Measurements from ENCODE around the gene KIF16B. TPM values are rescaled to one million over a fixed set of nuclear protein-coding genes. Genes with fewer than 3 reads are reported as not detected.

Gene KIF16B
- total and polyA plus RNA-seq, 2 of the 13 experiments (the other 11 are each of a cell fraction or from before 2014, with no cell fraction given), result 6.9 to 18.0 TPM

DNA sequence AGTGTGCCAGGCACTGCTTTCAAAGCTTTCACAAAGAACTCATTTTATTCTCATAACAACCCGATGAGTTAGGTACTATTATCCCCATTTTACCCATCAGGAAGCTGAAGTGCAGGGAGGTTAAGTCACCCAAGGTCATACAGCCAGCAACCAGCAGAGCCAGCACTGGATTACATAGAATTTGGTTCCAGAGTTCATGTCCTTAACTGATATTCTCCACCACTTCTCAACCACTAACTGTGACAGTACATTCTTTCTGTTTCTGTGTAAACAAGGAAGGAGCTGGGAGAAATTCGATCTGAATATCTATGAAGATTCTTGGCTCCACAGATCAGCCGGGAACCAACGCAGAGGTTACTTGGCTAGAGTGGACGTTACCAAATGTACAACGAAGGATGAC lies 98.0 kb downstream of the KIF16B start (continued):
- peak; percentile 40; the same call in 1 of the 2 replicates for TF ChIP-seq SKIL (CRISPR knock-in tag; IDR thresholded peaks at IDR 0.05; ENCODE audit: borderline replicate concordance)
- no peak for TF ChIP-seq PAF1 (CRISPR knock-in tag; IDR thresholded peaks at IDR 0.05)
- TF ChIP-seq TBL1XR1 (IDR thresholded peaks at IDR 0.05; ENCODE audit: borderline replicate concordance, low read length, partially characterized antibody), result peak; percentile 88
- no peak for TF ChIP-seq ARNT (IDR thresholded peaks at IDR 0.05)
- no peak for TF ChIP-seq TCF7L2 (IDR thresholded peaks at IDR 0.05; ENCODE audit: low read depth, low read length)
- TF ChIP-seq, protein P1, sequence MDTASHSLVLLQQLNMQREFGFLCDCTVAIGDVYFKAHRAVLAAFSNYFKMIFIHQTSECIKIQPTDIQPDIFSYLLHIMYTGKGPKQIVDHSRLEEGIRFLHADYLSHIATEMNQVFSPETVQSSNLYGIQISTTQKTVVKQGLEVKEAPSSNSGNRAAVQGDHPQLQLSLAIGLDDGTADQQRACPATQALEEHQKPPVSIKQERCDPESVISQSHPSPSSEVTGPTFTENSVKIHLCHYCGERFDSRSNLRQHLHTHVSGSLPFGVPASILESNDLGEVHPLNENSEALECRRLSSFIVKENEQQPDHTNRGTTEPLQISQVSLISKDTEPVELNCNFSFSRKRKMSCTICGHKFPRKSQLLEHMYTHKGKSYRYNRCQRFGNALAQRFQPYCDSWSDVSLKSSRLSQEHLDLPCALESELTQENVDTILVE (CRISPR knock-in tag; IDR thresholded peaks at IDR 0.05), result 0 out of 2 replicates have a peak, but pooled peaks have one; percentile 38
- peak; percentile 80; the same call in 1 of the 2 replicates for TF ChIP-seq HMG20B (CRISPR knock-in tag; conservative IDR thresholded peaks at IDR 0.05)
- TF ChIP-seq NR2F2 (IDR thresholded peaks at IDR 0.05; ENCODE audit: borderline replicate concordance, low read depth), result peak; percentile 84; the same call in 1 of the 2 replicates
- peak; percentile 44; the same call in 1 of the 2 replicates for TF ChIP-seq SMARCE1 (IDR thresholded peaks at IDR 0.05; ENCODE audit: borderline replicate concordance)
- TF ChIP-seq SNAPC2 (CRISPR knock-in tag; IDR thresholded peaks at IDR 0.05), result no peak
- TF ChIP-seq GABPB1 (CRISPR knock-in tag; IDR thresholded peaks at IDR 0.05), result no peak
- 0 out of 2 replicates have a peak, but pooled peaks have one; percentile 27 for TF ChIP-seq SMAD3 (CRISPR knock-in tag; IDR thresholded peaks at IDR 0.05)
- TF ChIP-seq, protein P2, sequence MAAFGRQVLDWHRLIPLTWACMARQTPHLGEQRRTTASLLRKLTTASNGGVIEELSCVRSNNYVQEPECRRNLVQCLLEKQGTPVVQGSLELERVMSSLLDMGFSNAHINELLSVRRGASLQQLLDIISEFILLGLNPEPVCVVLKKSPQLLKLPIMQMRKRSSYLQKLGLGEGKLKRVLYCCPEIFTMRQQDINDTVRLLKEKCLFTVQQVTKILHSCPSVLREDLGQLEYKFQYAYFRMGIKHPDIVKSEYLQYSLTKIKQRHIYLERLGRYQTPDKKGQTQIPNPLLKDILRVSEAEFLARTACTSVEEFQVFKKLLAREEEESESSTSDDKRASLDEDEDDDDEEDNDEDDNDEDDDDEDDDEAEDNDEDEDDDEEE (CRISPR knock-in tag; IDR thresholded peaks at IDR 0.05), result no peak
- no peak for TF ChIP-seq NFRKB (IDR thresholded peaks at IDR 0.05)
- TF ChIP-seq PLRG1 (conservative IDR thresholded peaks at IDR 0.05), result no peak
- no peak for TF ChIP-seq ZNF768 (CRISPR knock-in tag; IDR thresholded peaks at IDR 0.05)
- no peak for TF ChIP-seq ZNF230 (CRISPR knock-in tag; IDR thresholded peaks at IDR 0.05)
- TF ChIP-seq TFDP1 (CRISPR knock-in tag; IDR thresholded peaks at IDR 0.05; ENCODE audit: borderline replicate concordance), result no peak
- TF ChIP-seq MTF1 (CRISPR knock-in tag; IDR thresholded peaks at IDR 0.05), result no peak
- TF ChIP-seq ZNF558 (CRISPR knock-in tag; IDR thresholded peaks at IDR 0.05; ENCODE audit: borderline replicate concordance), result no peak
- TF ChIP-seq ZBTB46 (CRISPR knock-in tag; IDR thresholded peaks at IDR 0.05; ENCODE audit: borderline replicate concordance), result no peak
- TF ChIP-seq GATAD1 (CRISPR knock-in tag; IDR thresholded peaks at IDR 0.05), result peak; percentile 51; the same call in 1 of the 2 replicates
